Measurements from ENCODE around the gene MTCL1.

Gene MTCL1

DNA sequence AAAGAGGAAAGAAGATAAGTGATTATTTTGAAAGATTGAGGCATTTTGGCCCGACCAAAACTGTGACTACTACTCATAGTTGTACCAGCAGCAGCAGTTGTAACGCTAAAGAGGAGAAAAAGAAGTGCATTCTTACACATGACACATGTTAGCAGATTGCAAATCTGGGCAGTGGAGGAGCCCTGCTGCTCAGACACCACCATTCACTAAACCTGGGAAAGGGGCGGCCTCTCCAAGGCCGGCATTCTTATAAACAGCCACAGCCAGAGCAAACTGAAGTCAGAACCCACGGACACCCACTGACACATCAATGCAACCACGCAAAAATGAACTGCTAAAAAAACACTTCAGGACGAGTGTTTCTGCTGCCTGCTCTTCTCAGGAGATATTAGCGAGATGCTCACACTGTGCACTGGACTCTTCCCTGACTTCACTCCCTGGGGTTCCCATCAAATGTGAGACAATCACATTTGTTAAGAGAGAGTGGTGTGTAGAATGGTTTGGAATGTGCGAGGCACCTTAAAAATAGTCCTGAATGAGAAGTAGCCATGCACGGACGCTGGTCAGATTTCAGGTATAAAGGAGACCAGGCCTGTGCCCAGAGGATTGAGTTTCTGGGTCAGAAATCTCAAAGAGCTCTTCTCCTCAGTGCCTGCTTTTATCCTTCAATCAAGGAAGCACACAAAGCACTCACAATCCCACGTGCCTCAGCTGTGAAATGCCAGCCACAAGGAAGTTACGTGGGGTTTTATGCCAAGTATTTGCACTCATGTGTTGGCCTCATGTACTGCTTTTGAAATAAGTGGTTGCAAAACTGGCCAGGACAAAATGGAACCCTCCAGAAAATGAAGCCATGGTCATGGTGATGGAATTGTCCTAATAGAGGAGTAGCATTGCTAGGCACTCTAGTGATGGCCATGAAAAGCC is 83.4 kb downstream of the MTCL1 start:
- Histone ChIP-seq H3K36me3 (ENCODE audit: insufficient read depth, low read length) (peaks cover 69% of the 10 kb centered on the region), H3K9me3 (ENCODE audit: low read length) (no peaks in the 10 kb centered on the region), H3K27me3 (ENCODE audit: insufficient read depth, low read length) (no peaks in the 10 kb centered on the region), H3K9me2 (ENCODE audit: low read depth, low read length) (no peaks in the 10 kb centered on the region), H3K9ac (ENCODE audit: low read length) (no peak overlapping the region), H4K20me1 (ENCODE audit: insufficient read depth, low read length) (no peaks in the 10 kb centered on the region), H3K4me1 (ENCODE audit: insufficient read depth, low read length, severe bottlenecking) (no peaks in the 10 kb centered on the region), H3K27ac (ENCODE audit: low read depth, low read length, poor library complexity, severe bottlenecking) (no peak overlapping the region), H3K79me2 (ENCODE audit: insufficient read depth, low read length) (no peaks in the 10 kb centered on the region), H3K4me2 (ENCODE audit: low read length) (no peak overlapping the region), H2AFZ (ENCODE audit: low read length) (no peak overlapping the region), H3F3A (ENCODE audit: insufficient read depth, low read length) (no peaks in the 10 kb centered on the region), H3K4me3 (ENCODE audit: low read depth, low read length, poor library complexity, severe bottlenecking) (no peak overlapping the region)
- TF ChIP-seq, protein P1, sequence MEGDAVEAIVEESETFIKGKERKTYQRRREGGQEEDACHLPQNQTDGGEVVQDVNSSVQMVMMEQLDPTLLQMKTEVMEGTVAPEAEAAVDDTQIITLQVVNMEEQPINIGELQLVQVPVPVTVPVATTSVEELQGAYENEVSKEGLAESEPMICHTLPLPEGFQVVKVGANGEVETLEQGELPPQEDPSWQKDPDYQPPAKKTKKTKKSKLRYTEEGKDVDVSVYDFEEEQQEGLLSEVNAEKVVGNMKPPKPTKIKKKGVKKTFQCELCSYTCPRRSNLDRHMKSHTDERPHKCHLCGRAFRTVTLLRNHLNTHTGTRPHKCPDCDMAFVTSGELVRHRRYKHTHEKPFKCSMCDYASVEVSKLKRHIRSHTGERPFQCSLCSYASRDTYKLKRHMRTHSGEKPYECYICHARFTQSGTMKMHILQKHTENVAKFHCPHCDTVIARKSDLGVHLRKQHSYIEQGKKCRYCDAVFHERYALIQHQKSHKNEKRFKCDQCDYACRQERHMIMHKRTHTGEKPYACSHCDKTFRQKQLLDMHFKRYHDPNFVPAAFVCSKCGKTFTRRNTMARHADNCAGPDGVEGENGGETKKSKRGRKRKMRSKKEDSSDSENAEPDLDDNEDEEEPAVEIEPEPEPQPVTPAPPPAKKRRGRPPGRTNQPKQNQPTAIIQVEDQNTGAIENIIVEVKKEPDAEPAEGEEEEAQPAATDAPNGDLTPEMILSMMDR (IDR thresholded peaks at IDR 0.05; ENCODE audit: low read length) = no peak
- no peak for TF ChIP-seq EZH2 (IDR thresholded peaks at IDR 0.05; ENCODE audit: borderline replicate concordance, low read length)

DNA sequence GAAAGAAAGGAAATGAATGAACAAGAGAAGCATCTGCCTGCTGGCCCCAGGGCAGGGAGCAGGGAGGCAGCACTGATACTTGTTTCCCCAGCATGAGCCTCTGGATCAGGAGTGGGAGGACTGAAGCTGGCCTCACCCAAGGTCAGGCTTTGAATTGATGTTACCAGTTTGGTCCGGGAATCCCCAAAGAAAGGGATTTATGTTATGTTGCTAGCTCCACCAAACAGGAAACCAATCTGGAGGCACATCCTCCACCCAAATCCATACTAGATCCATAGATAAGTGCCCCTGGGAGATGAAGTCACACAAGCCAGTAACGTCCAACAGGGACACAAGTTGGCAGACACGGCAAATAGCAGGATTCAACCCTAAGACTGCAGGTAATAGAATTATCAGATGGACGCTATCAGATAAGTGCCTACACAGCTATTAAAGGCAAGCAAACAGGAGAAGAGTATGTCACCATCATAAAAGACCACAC is 85.9 kb downstream of the MTCL1 start:
- Histone ChIP-seq H3K4me3 (ENCODE audit: low read depth, low read length, poor library complexity, severe bottlenecking) (no peak overlapping the region), H2AFZ (ENCODE audit: low read length) (no peak overlapping the region), H3F3A (ENCODE audit: insufficient read depth, low read length) (no peaks in the 10 kb centered on the region), H3K27ac (ENCODE audit: low read depth, low read length, poor library complexity, severe bottlenecking) (no peak overlapping the region), H3K79me2 (ENCODE audit: insufficient read depth, low read length) (no peaks in the 10 kb centered on the region), H3K9me3 (ENCODE audit: low read length) (no peaks in the 10 kb centered on the region), H3K36me3 (ENCODE audit: insufficient read depth, low read length) (peaks cover 58% of the 10 kb centered on the region), H3K27me3 (ENCODE audit: insufficient read depth, low read length) (no peaks in the 10 kb centered on the region), H4K20me1 (ENCODE audit: insufficient read depth, low read length) (no peaks in the 10 kb centered on the region), H3K9ac (ENCODE audit: low read length) (no peak overlapping the region), H3K4me2 (ENCODE audit: low read length) (no peak overlapping the region), H3K9me2 (ENCODE audit: low read depth, low read length) (no peaks in the 10 kb centered on the region), H3K4me1 (ENCODE audit: insufficient read depth, low read length, severe bottlenecking) (no peaks in the 10 kb centered on the region)
- TF ChIP-seq EZH2 (IDR thresholded peaks at IDR 0.05; ENCODE audit: borderline replicate concordance, low read length) = no peak
- TF ChIP-seq, protein P1 (IDR thresholded peaks at IDR 0.05; ENCODE audit: low read length) = no peak

- Histone ChIP-seq H3K79me2 (ENCODE audit: insufficient read depth, low read length) (no peaks in the 10 kb centered on the region), H4K20me1 (ENCODE audit: insufficient read depth, low read length) (no peaks in the 10 kb centered on the region), H3K36me3 (ENCODE audit: insufficient read depth, low read length) (peaks cover 58% of the 10 kb centered on the region), H3K9me3 (ENCODE audit: low read length) (no peaks in the 10 kb centered on the region), H3K27me3 (ENCODE audit: insufficient read depth, low read length) (no peaks in the 10 kb centered on the region), H3K4me3 (ENCODE audit: low read depth, low read length, poor library complexity, severe bottlenecking) (no peak overlapping the region), H2AFZ (ENCODE audit: low read length) (no peak overlapping the region), H3K9me2 (ENCODE audit: low read depth, low read length) (no peaks in the 10 kb centered on the region), H3K4me2 (ENCODE audit: low read length) (no peak overlapping the region), H3K4me1 (ENCODE audit: insufficient read depth, low read length, severe bottlenecking) (no peaks in the 10 kb centered on the region), H3F3A (ENCODE audit: insufficient read depth, low read length) (no peaks in the 10 kb centered on the region), H3K9ac (ENCODE audit: low read length) (no peak overlapping the region), H3K27ac (ENCODE audit: low read depth, low read length, poor library complexity, severe bottlenecking) (no peak overlapping the region)
- TF ChIP-seq, protein P1 (IDR thresholded peaks at IDR 0.05; ENCODE audit: low read length) = no peak
- no peak for TF ChIP-seq EZH2 (IDR thresholded peaks at IDR 0.05; ENCODE audit: borderline replicate concordance, low read length)
These were observed 87.4 kb downstream of the MTCL1 start for GRCh38 chr18:8792688-8793316.
